Measurements from ENCODE around the gene CXCL16. TPM values are rescaled to one million over a fixed set of nuclear protein-coding genes. Genes with fewer than 3 reads are reported as not detected.
"Not testable (repeated sequence)": the region's sequence is repeated elsewhere in the genome, so short reads cannot be mapped to it uniquely, and the experiment has no call there.

The CXCL16 gene
- total RNA-seq, 1 donor from 2014 or later = 2.2 TPM

DNA sequence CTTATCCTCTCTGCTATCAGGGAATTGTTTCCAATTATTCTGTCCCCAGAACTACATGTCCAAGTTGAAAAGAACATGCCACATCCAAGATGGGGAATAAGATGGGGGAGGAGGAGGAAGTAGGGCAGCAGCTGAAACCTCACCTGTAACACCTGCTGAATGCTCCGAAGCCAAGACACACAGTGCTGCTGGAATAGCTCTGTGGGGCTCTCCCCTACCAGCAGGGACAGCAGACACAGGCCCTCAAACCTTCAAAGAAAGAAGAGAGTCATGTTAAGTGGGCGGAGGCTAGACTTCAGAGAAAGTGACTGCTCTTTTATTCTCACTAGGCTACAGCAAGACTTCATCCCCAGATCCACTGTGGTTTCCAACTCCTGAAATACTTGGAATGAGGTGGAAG lies 49.0 kb downstream of the CXCL16 start:
- TF ChIP-seq, protein P1, sequence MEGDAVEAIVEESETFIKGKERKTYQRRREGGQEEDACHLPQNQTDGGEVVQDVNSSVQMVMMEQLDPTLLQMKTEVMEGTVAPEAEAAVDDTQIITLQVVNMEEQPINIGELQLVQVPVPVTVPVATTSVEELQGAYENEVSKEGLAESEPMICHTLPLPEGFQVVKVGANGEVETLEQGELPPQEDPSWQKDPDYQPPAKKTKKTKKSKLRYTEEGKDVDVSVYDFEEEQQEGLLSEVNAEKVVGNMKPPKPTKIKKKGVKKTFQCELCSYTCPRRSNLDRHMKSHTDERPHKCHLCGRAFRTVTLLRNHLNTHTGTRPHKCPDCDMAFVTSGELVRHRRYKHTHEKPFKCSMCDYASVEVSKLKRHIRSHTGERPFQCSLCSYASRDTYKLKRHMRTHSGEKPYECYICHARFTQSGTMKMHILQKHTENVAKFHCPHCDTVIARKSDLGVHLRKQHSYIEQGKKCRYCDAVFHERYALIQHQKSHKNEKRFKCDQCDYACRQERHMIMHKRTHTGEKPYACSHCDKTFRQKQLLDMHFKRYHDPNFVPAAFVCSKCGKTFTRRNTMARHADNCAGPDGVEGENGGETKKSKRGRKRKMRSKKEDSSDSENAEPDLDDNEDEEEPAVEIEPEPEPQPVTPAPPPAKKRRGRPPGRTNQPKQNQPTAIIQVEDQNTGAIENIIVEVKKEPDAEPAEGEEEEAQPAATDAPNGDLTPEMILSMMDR (IDR thresholded peaks at IDR 0.05; ENCODE audit: insufficient read depth, low read depth, low read length) = no peak
- TF ChIP-seq EZH2 (IDR thresholded peaks at IDR 0.05; ENCODE audit: insufficient read depth, low read length) = no peak
- FAIRE-seq (no peak), DNase-seq (ENCODE audit: low read depth) (no peak)
- no peaks in the 10 kb centered on the region for H3K4me1 ChIP-seq (ENCODE audit: insufficient read depth, low read length)
- no peak overlapping the region for H3K9ac ChIP-seq (ENCODE audit: low read length)
- no peaks in the 10 kb centered on the region for H3K27me3 Mint-ChIP-seq (ENCODE audit: low read depth, unreplicated experiment)
- H3K4me3 Mint-ChIP-seq (ENCODE audit: unreplicated experiment) = no peak overlapping the region
- no peak overlapping the region for H3K4me3 ChIP-seq (ENCODE audit: insufficient read depth, low read depth, low read length)
- peaks cover 27% of the 10 kb centered on the region for H3K36me3 Mint-ChIP-seq (ENCODE audit: low read depth, unreplicated experiment)
- peaks cover 15% of the 10 kb centered on the region for H3K36me3 ChIP-seq (ENCODE audit: insufficient read depth, low read length)
- H3K27me3 ChIP-seq (ENCODE audit: insufficient read depth, low read length) = no peaks in the 10 kb centered on the region
- H3K9me3 ChIP-seq (ENCODE audit: insufficient read depth, low read depth, low read length) = no peaks in the 10 kb centered on the region
- H3K79me2 ChIP-seq (ENCODE audit: insufficient read depth, low read length) = peaks cover 56% of the 10 kb centered on the region
- H4K20me1 ChIP-seq (ENCODE audit: insufficient read depth, low read length) = peaks cover 60% of the 10 kb centered on the region
- H3K27ac ChIP-seq (ENCODE audit: low read depth, low read length) = no peak overlapping the region
- peaks cover 14% of the 10 kb centered on the region for H3K4me1 Mint-ChIP-seq (ENCODE audit: low read depth, unreplicated experiment)
- no peaks in the 10 kb centered on the region for H3K9me3 Mint-ChIP-seq (ENCODE audit: unreplicated experiment)
- H3K4me2 ChIP-seq (ENCODE audit: low read length) = no peak overlapping the region
- H3K27ac Mint-ChIP-seq (ENCODE audit: unreplicated experiment) = no peak overlapping the region
- H2AFZ ChIP-seq (ENCODE audit: low read depth, low read length) = no peak overlapping the region

GRCh38 chr17:4689872-4690271 lies 49.9 kb downstream of the CXCL16 start:
- Histone ChIP-seq H3K79me2 (ENCODE audit: insufficient read depth, low read length) (peaks cover 51% of the 10 kb centered on the region), H4K20me1 (ENCODE audit: insufficient read depth, low read length) (peaks cover 61% of the 10 kb centered on the region), H3K36me3 (ENCODE audit: insufficient read depth, low read length) (peaks cover 15% of the 10 kb centered on the region)
- H3K4me3 Mint-ChIP-seq (ENCODE audit: unreplicated experiment); H3K27me3 Mint-ChIP-seq (ENCODE audit: low read depth, unreplicated experiment); FAIRE-seq; H2AFZ ChIP-seq (ENCODE audit: low read depth, low read length); DNase-seq (ENCODE audit: low read depth); H3K4me1 ChIP-seq (ENCODE audit: insufficient read depth, low read length); H3K27me3 ChIP-seq (ENCODE audit: insufficient read depth, low read length); H3K4me2 ChIP-seq (ENCODE audit: low read length); H3K4me3 ChIP-seq (ENCODE audit: insufficient read depth, low read depth, low read length); H3K9me3 Mint-ChIP-seq (ENCODE audit: unreplicated experiment); H3K9ac ChIP-seq (ENCODE audit: low read length); H3K27ac Mint-ChIP-seq (ENCODE audit: unreplicated experiment); H3K27ac ChIP-seq (ENCODE audit: low read depth, low read length); H3K9me3 ChIP-seq (ENCODE audit: insufficient read depth, low read depth, low read length): not testable (repeated sequence)
- peaks cover 32% of the 10 kb centered on the region for H3K36me3 Mint-ChIP-seq (ENCODE audit: low read depth, unreplicated experiment)
- peaks cover 14% of the 10 kb centered on the region for H3K4me1 Mint-ChIP-seq (ENCODE audit: low read depth, unreplicated experiment)

DNA sequence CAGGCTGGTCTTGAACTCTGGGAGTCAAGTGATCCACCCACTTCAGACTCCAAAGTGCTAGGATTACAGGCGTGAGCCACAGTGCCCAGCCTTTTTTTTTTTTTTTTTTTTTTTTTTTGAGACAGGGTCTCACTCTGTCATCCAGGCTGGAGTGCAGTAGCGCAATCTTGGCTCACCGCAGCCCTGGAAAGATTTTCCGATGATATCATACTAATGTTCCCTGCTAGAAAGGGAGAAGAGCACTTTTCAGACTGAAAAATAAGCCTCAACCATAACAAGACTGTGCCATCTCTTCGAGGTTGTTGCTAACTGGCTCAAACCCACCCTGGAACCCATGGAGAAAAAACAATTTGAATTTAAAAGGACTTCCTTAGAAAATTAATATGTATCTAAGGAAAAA lies 56.0 kb downstream of the CXCL16 start:
- H3K9ac ChIP-seq (ENCODE audit: low read length); H3K27me3 Mint-ChIP-seq (ENCODE audit: low read depth, unreplicated experiment); DNase-seq (ENCODE audit: low read depth); H3K27ac ChIP-seq (ENCODE audit: low read depth, low read length); H2AFZ ChIP-seq (ENCODE audit: low read depth, low read length); H3K27me3 ChIP-seq (ENCODE audit: insufficient read depth, low read length); H3K9me3 Mint-ChIP-seq (ENCODE audit: unreplicated experiment); H3K27ac Mint-ChIP-seq (ENCODE audit: unreplicated experiment); H3K4me3 ChIP-seq (ENCODE audit: insufficient read depth, low read depth, low read length); H3K4me2 ChIP-seq (ENCODE audit: low read length); FAIRE-seq; H3K9me3 ChIP-seq (ENCODE audit: insufficient read depth, low read depth, low read length); H3K4me3 Mint-ChIP-seq (ENCODE audit: unreplicated experiment): not testable (repeated sequence)
- H3K79me2 ChIP-seq (ENCODE audit: insufficient read depth, low read length) = peaks cover 14% of the 10 kb centered on the region
- H3K4me1 Mint-ChIP-seq (ENCODE audit: low read depth, unreplicated experiment) = peaks cover 20% of the 10 kb centered on the region
- H3K4me1 ChIP-seq (ENCODE audit: insufficient read depth, low read length) = peaks cover 14% of the 10 kb centered on the region
- peaks cover 34% of the 10 kb centered on the region for H3K36me3 Mint-ChIP-seq (ENCODE audit: low read depth, unreplicated experiment)
- peaks cover 60% of the 10 kb centered on the region for H4K20me1 ChIP-seq (ENCODE audit: insufficient read depth, low read length)
- H3K36me3 ChIP-seq (ENCODE audit: insufficient read depth, low read length) = peaks cover 17% of the 10 kb centered on the region

Other genes with a start within 250 kb of the CXCL16 start
- 1.3 and 4.3 TPM in 2 replicates for gene SPNS2, start 241.0 kb downstream of the CXCL16 start, total RNA-seq
- 70.0 and 71.1 TPM in 2 replicates for gene MYBBP1A, start 184.5 kb downstream of the CXCL16 start, total RNA-seq
- gene GGT6, start 179.4 kb downstream of the CXCL16 start, total RNA-seq = not detected in 2 replicates
- gene SMTNL2, start 155.4 kb downstream of the CXCL16 start, total RNA-seq = 0.18 and 0.26 TPM in 2 replicates
- 0.07 TPM in 1 of 2 replicates, not detected in the other for gene ALOX15, start 98.2 kb downstream of the CXCL16 start, total RNA-seq
- gene PELP1, start 35.8 kb downstream of the CXCL16 start, total RNA-seq = 51.6 and 52.7 TPM in 2 replicates
- gene ARRB2, start 29.3 kb downstream of the CXCL16 start, total RNA-seq = 6.3 and 10.3 TPM in 2 replicates
- 8.5 and 9.9 TPM in 2 replicates for gene MED11, start 8.5 kb downstream of the CXCL16 start, total RNA-seq
- 0.09 and 0.12 TPM in 2 replicates for gene ZMYND15, start 95 bp downstream of the CXCL16 start, total RNA-seq
- not detected in 2 replicates for gene TM4SF5, start 32.0 kb upstream of the CXCL16 start, total RNA-seq
- gene VMO1, start 46.4 kb upstream of the CXCL16 start, total RNA-seq = 0.75 TPM in 1 of 2 replicates, not detected in the other
- not detected in 2 replicates for gene GLTPD2, start 49.0 kb upstream of the CXCL16 start, total RNA-seq
- 154 and 161 TPM in 2 replicates for gene PSMB6, start 56.2 kb upstream of the CXCL16 start, total RNA-seq
- 21.4 and 29.3 TPM in 2 replicates for gene PLD2, start 67.2 kb upstream of the CXCL16 start, total RNA-seq
- gene MINK1, start 93.4 kb upstream of the CXCL16 start, total RNA-seq = 51.3 and 63.2 TPM in 2 replicates
- 2.2 and 3.9 TPM in 2 replicates for gene C17orf107, start 159.6 kb upstream of the CXCL16 start, total RNA-seq
- gene CHRNE, start 163.2 kb upstream of the CXCL16 start, total RNA-seq = 0.20 and 0.43 TPM in 2 replicates
- gene GP1BA, start 192.3 kb upstream of the CXCL16 start, total RNA-seq = 0.09 TPM in 1 of 2 replicates, not detected in the other
- gene SLC25A11, start 200.1 kb upstream of the CXCL16 start, total RNA-seq = 36.8 and 43.0 TPM in 2 replicates
- gene RNF167, start 200.3 kb upstream of the CXCL16 start, total RNA-seq = 88.0 and 89.7 TPM in 2 replicates
- gene PFN1, start 208.6 kb upstream of the CXCL16 start, total RNA-seq = 1,246 and 1,346 TPM in 2 replicates
- 12.7 and 20.4 TPM in 2 replicates for gene ENO3, start 211.2 kb upstream of the CXCL16 start, total RNA-seq
- 57.2 and 60.9 TPM in 2 replicates for gene SPAG7, start 227.9 kb upstream of the CXCL16 start, total RNA-seq
- 43.1 and 44.3 TPM in 2 replicates for gene CAMTA2, start 247.7 kb upstream of the CXCL16 start, total RNA-seq

Data from astrocyte (in vitro differentiated cells and primary cell).